SH-SY5Y (cell line): ENCODE results near the gene TMEM167B.

Source experiments
- GATA2 ChIP-seq: IDR thresholded peaks from 2 replicates; pipeline ENCODE4 v1.6.1; 2011; ENCODE audit warnings: mild to moderate bottlenecking, low read depth, low read length
- GATA3 ChIP-seq: IDR thresholded peaks from 2 replicates; pipeline ENCODE4 v1.6.1; 2011; ENCODE audit warnings: low read depth, mild to moderate bottlenecking, low read length, moderate library complexity

- no peak for TF ChIP-seq GATA2
- TF ChIP-seq GATA3 = no peak
These were observed 42.2 kb upstream of the TMEM167B start for GRCh38 chr1:109048335-109048734.
